Non-pigmented ciliary epithelial cell (primary cell): ENCODE data around the gene CCDC137.
A peak's percentile ranks its signal among the peaks of the same experiment; 100 is the strongest.

ENCODE experiments used
- DNase-seq: peaks from one replicate; pipeline ENCODE4 v3.0.0-alpha.2; 2010; ENCODE audit warnings: low read depth

Gene CCDC137

GRCh38 chr17:81702934-81703746 lies 36.6 kb downstream of the CCDC137 start, which contains the start of gene MRPL12:
MRPL12 (plus strand) TSS chr17:81703367; CDS start chr17:81703502, 135 bp downstream.
- DNase-seq = peak; percentile 60

- DNase-seq = no peak
Observed at GRCh38 chr17:81703747-81704654, 37.5 kb downstream of the CCDC137 start.

- DNase-seq = no peak
Observed at GRCh38 chr17:81705518-81706231, 39.1 kb downstream of the CCDC137 start.

- no peak for DNase-seq
Observed at GRCh38 chr17:81706232-81706611, 39.7 kb downstream of the CCDC137 start.

GRCh38 chr17:81706757-81707624 lies 40.5 kb downstream of the CCDC137 start:
- no peak for DNase-seq

GRCh38 chr17:81707725-81708646 lies 41.4 kb downstream of the CCDC137 start:
- DNase-seq = no peak

GRCh38 chr17:81708739-81709185 lies 42.2 kb downstream of the CCDC137 start:
- DNase-seq = no peak

- no peak for DNase-seq
Observed at GRCh38 chr17:81710514-81711308, 44.2 kb downstream of the CCDC137 start.

- no peak for DNase-seq
Observed at GRCh38 chr17:81711814-81712467, 45.4 kb downstream of the CCDC137 start, which contains the start of gene SLC25A10. SLC25A10 (plus strand) TSS chr17:81712284; CDS start chr17:81712427, 143 bp downstream.

GRCh38 chr17:81712468-81713003 lies 46.0 kb downstream of the CCDC137 start:
- no peak for DNase-seq

GRCh38 chr17:81713004-81713555 lies 46.5 kb downstream of the CCDC137 start:
- no peak for DNase-seq

GRCh38 chr17:81713556-81714411 lies 47.2 kb downstream of the CCDC137 start:
- no peak for DNase-seq

GRCh38 chr17:81714412-81715106 lies 48.0 kb downstream of the CCDC137 start:
- no peak for DNase-seq

- no peak for DNase-seq
Observed at GRCh38 chr17:81715107-81715871, 48.8 kb downstream of the CCDC137 start.

- no peak for DNase-seq
Observed at GRCh38 chr17:81715872-81716673, 49.5 kb downstream of the CCDC137 start.
